DND-41 (cell line): ENCODE data around the gene NBAS.

Experiments used
- ATAC-seq: fragments of 200-7000 bp; cut with Tn5 transposase; 3 replicates; pipeline ENCODE4 v1.9.1; 2021; ENCODE audit warnings: low read depth; ENCODE audit not compliant: insufficient read depth
- DNase-seq: peaks from one replicate; pipeline ENCODE4 v3.0.0-alpha.2; 2020
- H2AFZ ChIP-seq: 2 replicates; pipeline ENCODE4 v1.6.0; 2012; ENCODE audit warnings: low read depth, low read length
- H3K27ac ChIP-seq: 2 replicates; pipeline ENCODE4 v1.5.1; 2012; ENCODE audit warnings: low read length, inconsistent platforms
- H3K27me3 ChIP-seq: fragments of 200-600 bp; sonication (generic); 2 replicates; pipeline ENCODE4 v1.6.0; 2012; ENCODE audit warnings: low read length, mild to moderate bottlenecking, inconsistent platforms; ENCODE audit not compliant: insufficient read depth, poor library complexity
- H3K36me3 ChIP-seq: 2 replicates; pipeline ENCODE4 v1.5.1; 2012; ENCODE audit warnings: low read length, inconsistent platforms; ENCODE audit not compliant: insufficient read depth
- H3K4me1 ChIP-seq: 2 replicates; pipeline ENCODE4 v1.5.1; 2012; ENCODE audit warnings: mild to moderate bottlenecking, low read length; ENCODE audit not compliant: insufficient read depth
- H3K4me2 ChIP-seq: 2 replicates; pipeline ENCODE4 v1.6.0; 2012; ENCODE audit warnings: mild to moderate bottlenecking, moderate library complexity, low read length, inconsistent platforms; ENCODE audit not compliant: insufficient read depth
- H3K4me3 ChIP-seq, 2 experiments: fragments of 200-600 bp in 1 of 2; shearing (Covaris generic) in 1 of 2; 2 replicates each; pipeline ENCODE4 v1.5.1; 2012 to 2016; ENCODE audit warnings: inconsistent platforms in 2 of 2, low read length in 2 of 2, mild to moderate bottlenecking in 2 of 2, low read depth in 1 of 2, moderate library complexity in 1 of 2
- H3K79me2 ChIP-seq: 2 replicates; pipeline ENCODE4 v1.6.0; 2012; ENCODE audit warnings: low read length, inconsistent platforms; ENCODE audit not compliant: insufficient read depth
- H3K9ac ChIP-seq: 2 replicates; pipeline ENCODE4 v1.6.0; 2012; ENCODE audit warnings: low read depth, mild to moderate bottlenecking, inconsistent platforms, low read length, moderate library complexity
- H3K9me3 ChIP-seq: 2 replicates; pipeline ENCODE4 v1.5.1; 2012; ENCODE audit warnings: low read length, moderate library complexity, mild to moderate bottlenecking, inconsistent platforms; ENCODE audit not compliant: insufficient read depth, severe bottlenecking
- H4K20me1 ChIP-seq: 2 replicates; pipeline ENCODE4 v1.6.0; 2012; ENCODE audit warnings: low read length; ENCODE audit not compliant: insufficient read depth
- EZH2 ChIP-seq: IDR thresholded peaks from 3 replicates; pipeline ENCODE4 v1.6.1; 2012; ENCODE audit warnings: borderline replicate concordance, low read depth, mild to moderate bottlenecking, moderate library complexity, low read length, inconsistent platforms; ENCODE audit not compliant: severe bottlenecking
- TF ChIP-seq, protein P1 (sequence below): IDR thresholded peaks from 2 replicates; pipeline ENCODE4 v1.5.1; 2012; ENCODE audit warnings: borderline replicate concordance, low read length, moderate library complexity, mild to moderate bottlenecking; ENCODE audit not compliant: poor library complexity, severe bottlenecking; ENCODE audit errors: extremely low read depth

NBAS gene

GRCh38 chr2:15177103-15177502, 384.0 kb downstream of the NBAS start:
- no peaks in the 10 kb centered on the region for H3K36me3 ChIP-seq
- no peak overlapping the region for H3K9ac ChIP-seq
- peaks cover 22% of the 10 kb centered on the region for H3K4me1 ChIP-seq
- ATAC-seq (peak; percentile 99), DNase-seq (peak; percentile 81)
- no peak overlapping the region for H3K27ac ChIP-seq
- H2AFZ ChIP-seq, result no peak overlapping the region
- no peaks in the 10 kb centered on the region for H3K79me2 ChIP-seq
- H4K20me1 ChIP-seq, result no peaks in the 10 kb centered on the region; the same call in 1 of the 2 replicates
- peak overlapping the region; percentile 39; the same call in 1 of the 2 replicates for H3K4me2 ChIP-seq
- TF ChIP-seq, protein P1, sequence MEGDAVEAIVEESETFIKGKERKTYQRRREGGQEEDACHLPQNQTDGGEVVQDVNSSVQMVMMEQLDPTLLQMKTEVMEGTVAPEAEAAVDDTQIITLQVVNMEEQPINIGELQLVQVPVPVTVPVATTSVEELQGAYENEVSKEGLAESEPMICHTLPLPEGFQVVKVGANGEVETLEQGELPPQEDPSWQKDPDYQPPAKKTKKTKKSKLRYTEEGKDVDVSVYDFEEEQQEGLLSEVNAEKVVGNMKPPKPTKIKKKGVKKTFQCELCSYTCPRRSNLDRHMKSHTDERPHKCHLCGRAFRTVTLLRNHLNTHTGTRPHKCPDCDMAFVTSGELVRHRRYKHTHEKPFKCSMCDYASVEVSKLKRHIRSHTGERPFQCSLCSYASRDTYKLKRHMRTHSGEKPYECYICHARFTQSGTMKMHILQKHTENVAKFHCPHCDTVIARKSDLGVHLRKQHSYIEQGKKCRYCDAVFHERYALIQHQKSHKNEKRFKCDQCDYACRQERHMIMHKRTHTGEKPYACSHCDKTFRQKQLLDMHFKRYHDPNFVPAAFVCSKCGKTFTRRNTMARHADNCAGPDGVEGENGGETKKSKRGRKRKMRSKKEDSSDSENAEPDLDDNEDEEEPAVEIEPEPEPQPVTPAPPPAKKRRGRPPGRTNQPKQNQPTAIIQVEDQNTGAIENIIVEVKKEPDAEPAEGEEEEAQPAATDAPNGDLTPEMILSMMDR, result no peak
- TF ChIP-seq EZH2, result no peak
- H3K9me3 ChIP-seq, result no peaks in the 10 kb centered on the region
- no peak overlapping the region for H3K4me3 ChIP-seq
- H3K27me3 ChIP-seq, result no peaks in the 10 kb centered on the region

- Histone ChIP-seq H3K27me3 (no peaks in the 10 kb centered on the region), H3K4me3 (no peak overlapping the region), H3K36me3 (no peaks in the 10 kb centered on the region), H3K9me3 (no peaks in the 10 kb centered on the region), H4K20me1 (no peaks in the 10 kb centered on the region; the same call in 1 of the 2 replicates), H3K9ac (no peak overlapping the region), H3K79me2 (no peaks in the 10 kb centered on the region), H3K4me1 (peaks cover 22% of the 10 kb centered on the region), H2AFZ (no peak overlapping the region), H3K27ac (no peak overlapping the region), H3K4me2 (peak overlapping the region; percentile 39; the same call in 1 of the 2 replicates)
- DNase-seq (no peak), ATAC-seq (no peak)
- TF ChIP-seq, protein P1, result no peak
- no peak for TF ChIP-seq EZH2
Observed at GRCh38 chr2:15176604-15177003, 384.5 kb downstream of the NBAS start.

- Histone ChIP-seq H3K4me2 (no peak overlapping the region), H3K9ac (no peak overlapping the region), H3K4me1 (peaks cover 22% of the 10 kb centered on the region), H3K36me3 (no peaks in the 10 kb centered on the region), H3K27me3 (no peaks in the 10 kb centered on the region), H3K27ac (no peak overlapping the region), H3K9me3 (no peaks in the 10 kb centered on the region), H3K79me2 (no peaks in the 10 kb centered on the region), H2AFZ (no peak overlapping the region), H4K20me1 (no peaks in the 10 kb centered on the region; the same call in 1 of the 2 replicates), H3K4me3 (no peak overlapping the region)
- TF ChIP-seq EZH2, result no peak
- TF ChIP-seq, protein P1, result no peak
- no peak for ATAC-seq
- no peak for DNase-seq
Observed at GRCh38 chr2:15174567-15174966, 386.6 kb downstream of the NBAS start.

DNA sequence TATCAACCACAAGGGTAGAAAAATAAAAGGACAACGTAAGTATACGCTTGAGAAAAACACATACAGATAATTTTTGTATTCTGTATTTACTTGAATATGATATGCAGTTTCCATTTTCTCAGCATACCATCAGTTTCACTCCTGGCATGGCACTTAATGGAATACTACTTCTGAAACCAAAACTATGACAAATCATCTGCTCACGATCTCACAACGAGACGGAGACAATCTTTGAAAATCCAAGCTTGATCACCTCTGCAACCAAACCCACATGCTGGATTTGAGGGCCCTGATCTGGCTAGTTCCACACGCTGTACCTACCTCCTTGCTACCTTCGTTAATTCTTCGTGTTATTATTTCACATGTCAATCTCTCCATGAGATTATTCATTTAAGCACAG, 387.6 kb downstream of the NBAS start:
- no peaks in the 10 kb centered on the region for H3K27me3 ChIP-seq
- DNase-seq (no peak), ATAC-seq (no peak)
- no peak overlapping the region for H3K27ac ChIP-seq
- TF ChIP-seq, protein P1, result no peak
- no peak for TF ChIP-seq EZH2
- no peaks in the 10 kb centered on the region for H3K79me2 ChIP-seq
- H3K36me3 ChIP-seq, result no peaks in the 10 kb centered on the region
- H3K4me3 ChIP-seq, result no peak overlapping the region
- peaks cover 22% of the 10 kb centered on the region for H3K4me1 ChIP-seq
- no peak overlapping the region for H3K9ac ChIP-seq
- no peaks in the 10 kb centered on the region; the same call in 1 of the 2 replicates for H4K20me1 ChIP-seq
- H2AFZ ChIP-seq, result no peak overlapping the region
- no peaks in the 10 kb centered on the region for H3K9me3 ChIP-seq
- H3K4me2 ChIP-seq, result no peak overlapping the region
